MM.1S (cell line): Measurements from ENCODE around the gene WDR90.

Experiments used
- DNase-seq: peaks from one replicate; pipeline ENCODE4 v3.0.0-alpha.2; 2015
- H2AFZ ChIP-seq: fragments of 300-600 bp; sonication (generic); 2 replicates; pipeline ENCODE4 v1.6.0; 2016; ENCODE audit warnings: antibody characterized with exemption, low read length
- H3F3A ChIP-seq: fragments of 300-600 bp; sonication (generic); 2 replicates; pipeline ENCODE4 v1.6.1; 2016; ENCODE audit warnings: mild to moderate bottlenecking, antibody characterized with exemption, low read length, moderate library complexity, mixed read lengths; ENCODE audit not compliant: insufficient read depth
- H3K27ac ChIP-seq: fragments of 300-600 bp; sonication (generic); 2 replicates; pipeline ENCODE4 v1.5.1; 2016; ENCODE audit warnings: mild to moderate bottlenecking, low read length
- H3K27me3 ChIP-seq: fragments of 300-600 bp; sonication (generic); replicated peaks from 2 replicates; pipeline ENCODE4 v1.6.0; 2016; ENCODE audit warnings: low read length; ENCODE audit not compliant: insufficient read depth
- H3K36me3 ChIP-seq: fragments of 300-600 bp; sonication (generic); replicated peaks from 2 replicates; pipeline ENCODE4 v1.6.1; 2016; ENCODE audit warnings: mild to moderate bottlenecking, low read length, mixed read lengths; ENCODE audit not compliant: insufficient read depth
- H3K4me1 ChIP-seq: fragments of 300-600 bp; sonication (generic); 2 replicates; pipeline ENCODE4 v1.6.1; 2016; ENCODE audit warnings: low read length, mixed read lengths
- H3K4me2 ChIP-seq: fragments of 300-600 bp; sonication (generic); 2 replicates; pipeline ENCODE4 v1.6.0; 2016; ENCODE audit warnings: low read depth, low read length
- H3K4me3 ChIP-seq: fragments of 300-600 bp; sonication (generic); 2 replicates; pipeline ENCODE4 v1.5.1; 2016; ENCODE audit warnings: low read length, mixed read lengths
- H3K79me2 ChIP-seq: fragments of 300-600 bp; sonication (generic); 2 replicates; pipeline ENCODE4 v1.6.1; 2016; ENCODE audit warnings: mixed run types, low read length, mixed read lengths
- H3K9ac ChIP-seq: fragments of 300-600 bp; sonication (generic); 2 replicates; pipeline ENCODE4 v1.6.1; 2016; ENCODE audit warnings: low read length, mixed read lengths
- H3K9me2 ChIP-seq: fragments of 300-600 bp; sonication (generic); replicated peaks from 2 replicates; pipeline ENCODE4 v1.6.1; 2016; ENCODE audit warnings: mild to moderate bottlenecking, low read length, mixed read lengths; ENCODE audit not compliant: insufficient read depth
- H3K9me3 ChIP-seq: fragments of 300-600 bp; sonication (generic); replicated peaks from 2 replicates; pipeline ENCODE4 v1.6.1; 2016; ENCODE audit warnings: mild to moderate bottlenecking, low read length, mixed read lengths; ENCODE audit not compliant: insufficient read depth
- H4K20me1 ChIP-seq: fragments of 300-600 bp; sonication (generic); 2 replicates; pipeline ENCODE4 v1.6.1; 2016; ENCODE audit warnings: mild to moderate bottlenecking, low read length, moderate library complexity, mixed read lengths; ENCODE audit not compliant: insufficient read depth
- EZH2 ChIP-seq: fragments of 300-600 bp; sonication (generic); optimal IDR thresholded peaks from 2 replicates; pipeline ENCODE3; 2017; ENCODE audit warnings: low read depth, mild to moderate bottlenecking, antibody characterized with exemption, low read length, mixed read lengths
- EZH2phosphoT487 ChIP-seq: fragments of 300-600 bp; sonication (generic); IDR thresholded peaks from 2 replicates; pipeline ENCODE4 v1.6.1; 2018; ENCODE audit warnings: antibody characterized with exemption, low read length
- TF ChIP-seq, protein P1 (sequence below): fragments of 300-600 bp; sonication (generic); IDR thresholded peaks from 2 replicates; pipeline ENCODE4 v1.5.1; 2016; ENCODE audit warnings: antibody characterized with exemption, low read length, mixed read lengths

The WDR90 gene

DNA sequence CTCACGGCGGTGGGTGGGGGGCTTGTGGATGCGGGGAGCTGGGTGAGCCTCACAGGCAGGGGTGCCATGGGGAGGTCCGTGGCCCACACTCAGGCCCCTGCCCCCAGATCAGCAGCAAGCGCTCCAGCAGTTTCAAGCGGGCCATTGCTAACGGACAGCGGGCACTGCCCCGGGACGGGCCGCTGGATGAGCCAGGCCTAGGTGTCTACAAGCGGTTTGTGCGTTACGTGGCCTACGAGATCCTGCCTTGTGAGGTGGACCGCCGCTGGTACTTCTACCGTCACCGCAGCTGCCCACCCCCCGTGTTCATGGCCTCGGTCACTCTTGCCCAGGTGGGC is 27.4 kb downstream of the WDR90 start:
- DNase-seq = no peak
- Histone ChIP-seq H3K4me1 (peaks cover 6% of the 10 kb centered on the region; the same call in 1 of the 2 replicates), H3K4me3 (no peak overlapping the region), H2AFZ (no peak overlapping the region), H4K20me1 (no peaks in the 10 kb centered on the region), H3K36me3 (no peaks in the 10 kb centered on the region; the same call in 1 of the 2 replicates), H3K79me2 (peaks cover 10% of the 10 kb centered on the region), H3K4me2 (no peak overlapping the region), H3F3A (0 out of 2 replicates have a peak, but pooled peaks cover 4% of the 10 kb centered on the region), H3K9me3 (no peaks in the 10 kb centered on the region), H3K9ac (no peak overlapping the region), H3K9me2 (no peaks in the 10 kb centered on the region), H3K27me3 (no peaks in the 10 kb centered on the region), H3K27ac (no peak overlapping the region)
- TF ChIP-seq EZH2phosphoT487 (no peak), EZH2 (no peak)
- TF ChIP-seq, protein P1, sequence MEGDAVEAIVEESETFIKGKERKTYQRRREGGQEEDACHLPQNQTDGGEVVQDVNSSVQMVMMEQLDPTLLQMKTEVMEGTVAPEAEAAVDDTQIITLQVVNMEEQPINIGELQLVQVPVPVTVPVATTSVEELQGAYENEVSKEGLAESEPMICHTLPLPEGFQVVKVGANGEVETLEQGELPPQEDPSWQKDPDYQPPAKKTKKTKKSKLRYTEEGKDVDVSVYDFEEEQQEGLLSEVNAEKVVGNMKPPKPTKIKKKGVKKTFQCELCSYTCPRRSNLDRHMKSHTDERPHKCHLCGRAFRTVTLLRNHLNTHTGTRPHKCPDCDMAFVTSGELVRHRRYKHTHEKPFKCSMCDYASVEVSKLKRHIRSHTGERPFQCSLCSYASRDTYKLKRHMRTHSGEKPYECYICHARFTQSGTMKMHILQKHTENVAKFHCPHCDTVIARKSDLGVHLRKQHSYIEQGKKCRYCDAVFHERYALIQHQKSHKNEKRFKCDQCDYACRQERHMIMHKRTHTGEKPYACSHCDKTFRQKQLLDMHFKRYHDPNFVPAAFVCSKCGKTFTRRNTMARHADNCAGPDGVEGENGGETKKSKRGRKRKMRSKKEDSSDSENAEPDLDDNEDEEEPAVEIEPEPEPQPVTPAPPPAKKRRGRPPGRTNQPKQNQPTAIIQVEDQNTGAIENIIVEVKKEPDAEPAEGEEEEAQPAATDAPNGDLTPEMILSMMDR = no peak

DNA sequence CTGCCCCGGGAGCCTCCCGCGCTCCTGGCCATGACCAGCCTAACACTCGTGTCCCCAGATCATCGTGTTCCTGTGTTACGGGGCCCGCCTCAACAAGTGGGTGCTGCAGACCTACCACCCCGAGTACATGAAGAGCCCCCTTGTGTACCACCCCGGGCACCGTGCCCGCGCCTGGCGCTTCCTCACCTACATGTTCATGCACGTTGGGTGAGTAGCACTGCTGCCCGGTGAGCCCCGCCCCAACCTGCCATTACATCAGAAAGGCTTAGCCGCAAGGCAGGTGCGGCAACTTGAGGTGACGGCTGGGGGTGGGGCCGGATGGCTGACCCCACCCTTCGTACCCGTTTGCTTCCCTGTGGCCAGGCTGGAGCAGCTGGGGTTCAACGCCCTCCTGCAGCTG is 27.7 kb downstream of the WDR90 start:
- H3F3A ChIP-seq = 0 out of 2 replicates have a peak, but pooled peaks cover 4% of the 10 kb centered on the region
- no peaks in the 10 kb centered on the region for H4K20me1 ChIP-seq
- H3K4me3 ChIP-seq = no peak overlapping the region
- no peak for TF ChIP-seq EZH2phosphoT487
- TF ChIP-seq, protein P1 = no peak
- TF ChIP-seq EZH2 = no peak
- no peaks in the 10 kb centered on the region for H3K9me2 ChIP-seq
- no peaks in the 10 kb centered on the region; the same call in 1 of the 2 replicates for H3K36me3 ChIP-seq
- H3K79me2 ChIP-seq = peaks cover 13% of the 10 kb centered on the region
- H3K9me3 ChIP-seq = no peaks in the 10 kb centered on the region
- H3K27me3 ChIP-seq = no peaks in the 10 kb centered on the region
- H3K4me1 ChIP-seq = peaks cover 8% of the 10 kb centered on the region; the same call in 1 of the 2 replicates
- H3K9ac ChIP-seq = no peak overlapping the region
- H3K27ac ChIP-seq = no peak overlapping the region
- no peak overlapping the region for H2AFZ ChIP-seq
- no peak for DNase-seq
- no peak overlapping the region for H3K4me2 ChIP-seq

GRCh38 chr16:677316-678190 is 28.4 kb downstream of the WDR90 start:
- peaks cover 8% of the 10 kb centered on the region; the same call in 1 of the 2 replicates for H3K4me1 ChIP-seq
- no peaks in the 10 kb centered on the region for H3K9me3 ChIP-seq
- no peaks in the 10 kb centered on the region for H3K36me3 ChIP-seq
- no peak overlapping the region for H3K4me2 ChIP-seq
- 0 out of 2 replicates have a peak, but pooled peaks cover 4% of the 10 kb centered on the region for H3F3A ChIP-seq
- no peak for DNase-seq
- H3K79me2 ChIP-seq = peaks cover 20% of the 10 kb centered on the region
- H3K9ac ChIP-seq = no peak overlapping the region
- H3K27ac ChIP-seq = no peak overlapping the region
- no peak overlapping the region for H2AFZ ChIP-seq
- no peaks in the 10 kb centered on the region for H4K20me1 ChIP-seq
- TF ChIP-seq, protein P1 = no peak
- no peak for TF ChIP-seq EZH2
- TF ChIP-seq EZH2phosphoT487 = no peak
- no peaks in the 10 kb centered on the region for H3K9me2 ChIP-seq
- H3K4me3 ChIP-seq = no peak overlapping the region
- H3K27me3 ChIP-seq = no peaks in the 10 kb centered on the region
